ENCODE measurements around the gene SELENON. TPM values are rescaled to one million over a fixed set of nuclear protein-coding genes. Genes with fewer than 3 reads are reported as not detected.

Gene SELENON
- total and polyA plus RNA-seq, 2 of the 13 experiments (the other 11 are each of a cell fraction or from before 2014, with no cell fraction given), result 3.8 to 8.0 TPM

DNA sequence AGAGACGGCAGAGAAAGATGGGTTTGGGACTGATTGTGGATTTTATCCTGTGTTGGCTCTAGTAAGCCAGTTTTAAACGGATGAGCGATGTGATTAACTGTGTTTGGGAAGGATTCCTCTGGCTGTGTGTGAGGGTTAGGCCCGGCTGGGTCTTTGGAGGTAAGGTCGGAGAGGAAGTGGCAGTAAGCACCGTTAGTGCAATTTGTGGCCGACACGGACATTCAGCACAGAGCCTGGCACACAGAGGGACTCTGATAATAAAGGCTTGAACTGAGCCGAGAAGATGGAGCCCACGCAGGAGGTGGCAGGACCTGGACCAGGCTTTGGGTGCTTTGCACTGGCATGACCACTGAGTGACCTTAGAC, 21.1 kb downstream of the SELENON start:
- no peak for DNase-seq (ENCODE audit: low spot score)
- ATAC-seq, result no peak
- TSS peak; percentile 61 for BruUV-seq (replicated peaks)
- Histone ChIP-seq H3K4me3 (replicated peaks in 1 of 3; ENCODE audit: insufficient read depth in 1 of 3, low read depth in 2 of 3, low read length in 3 of 3) (peak overlapping the region; percentile 90 to 94 (median 94)), H2AFZ (ENCODE audit: low read length) (no peak overlapping the region), H3K9ac (ENCODE audit: insufficient read depth, low read depth, low read length) (peak overlapping the region; percentile 98), H3K4me1 (ENCODE audit: insufficient read depth, low read length) (peaks cover 43% of the 10 kb centered on the region), H3K27me3 (ENCODE audit: control insufficient read depth in 1 of 2, insufficient read depth in 2 of 2, low read length in 2 of 2) (no peaks in the 10 kb centered on the region; a peak in 1 of 5 replicates), H3K9me3 (ENCODE audit: low read length) (no peaks in the 10 kb centered on the region), H3K79me2 (ENCODE audit: insufficient read depth, low read length) (peaks cover 26% of the 10 kb centered on the region), H3K36me3 (replicated peaks in 1 of 2; ENCODE audit: control insufficient read depth in 1 of 2, insufficient read depth in 2 of 2, low read length in 2 of 2) (peaks cover 0 to 12% of the 10 kb centered on the region in 2 experiments; a peak in 4 of 5 replicates), H4K20me1 (ENCODE audit: insufficient read depth, low read length) (peaks cover 8% of the 10 kb centered on the region), H3K4me2 (ENCODE audit: low read depth, low read length) (peak overlapping the region; percentile 95), H3K27ac (ENCODE audit: extremely low read length, insufficient read depth, low read length) (peak overlapping the region; percentile 98)
- FAIRE-seq, result peak; percentile 21
- CTCF ChIA-PET (ENCODE audit: low intra/inter-chr PET ratio, low total read pairs), result no interaction called here
- intact Hi-C loops (cut with micrococcal nuclease; ENCODE audit: unreplicated experiment), result loop anchor here (5.0 kb wide), 2 partner anchors 71 to 176 kb away; partner anchors contain the start of gene PAFAH2
- POLR2A ChIA-PET, result interaction anchor here (1.1 to 3.3 kb wide), 2 partner anchors 136 to 176 kb away, joined by 5 to 20 read pairs; partner anchors contain the start of gene PAFAH2
- in situ Hi-C loops (cut with HindIII; ENCODE audit: extremely low pct_ligation_motif_present, low pct_unique_long_range_greater_than_20kb), result loop anchor here (10.0 to 25.0 kb wide), 2 partner anchors 174 to 209 kb away; partner anchors contain the start of genes MAN1C1 and PAFAH2
- 6% methylated on average over 10 of the region's 10 CpGs for WGBS (ENCODE audit: low lambda C conversion rate)
- TF ChIP-seq ZKSCAN5 (CRISPR knock-in tag; IDR thresholded peaks at IDR 0.05) (0 out of 2 replicates have a peak, but pooled peaks have one; percentile 20), RFX5 (IDR thresholded peaks at IDR 0.05; ENCODE audit: low read depth, low read length) (no peak), ZNF776 (CRISPR knock-in tag; IDR thresholded peaks at IDR 0.05) (no peak), IRF2 (CRISPR knock-in tag; IDR thresholded peaks at IDR 0.05) (peak; percentile 10; the same call in 1 of the 2 replicates), POLR2A (IDR thresholded peaks at IDR 0.05; ENCODE audit: insufficient read depth in 1 of 2, low read depth in 2 of 2, low read length in 2 of 2) (peak; percentile 6 to 10; a peak in 2 of 4 replicates), GLI4 (CRISPR knock-in tag; IDR thresholded peaks at IDR 0.05; ENCODE audit: borderline replicate concordance) (0 out of 2 replicates have a peak, but pooled peaks have one; percentile 40), ZNF503 (CRISPR knock-in tag; IDR thresholded peaks at IDR 0.05) (no peak), ZNF362 (CRISPR knock-in tag; IDR thresholded peaks at IDR 0.05; ENCODE audit: borderline replicate concordance) (no peak), MAFF (IDR thresholded peaks at IDR 0.05; ENCODE audit: low read depth, low read length) (no peak), ZNF572 (CRISPR knock-in tag; IDR thresholded peaks at IDR 0.05) (no peak), ZNF354B (CRISPR knock-in tag; IDR thresholded peaks at IDR 0.05) (no peak), SALL2 (CRISPR knock-in tag; IDR thresholded peaks at IDR 0.05) (no peak), TOE1 (CRISPR knock-in tag; IDR thresholded peaks at IDR 0.05) (no peak)
- TF ChIP-seq, protein P1, sequence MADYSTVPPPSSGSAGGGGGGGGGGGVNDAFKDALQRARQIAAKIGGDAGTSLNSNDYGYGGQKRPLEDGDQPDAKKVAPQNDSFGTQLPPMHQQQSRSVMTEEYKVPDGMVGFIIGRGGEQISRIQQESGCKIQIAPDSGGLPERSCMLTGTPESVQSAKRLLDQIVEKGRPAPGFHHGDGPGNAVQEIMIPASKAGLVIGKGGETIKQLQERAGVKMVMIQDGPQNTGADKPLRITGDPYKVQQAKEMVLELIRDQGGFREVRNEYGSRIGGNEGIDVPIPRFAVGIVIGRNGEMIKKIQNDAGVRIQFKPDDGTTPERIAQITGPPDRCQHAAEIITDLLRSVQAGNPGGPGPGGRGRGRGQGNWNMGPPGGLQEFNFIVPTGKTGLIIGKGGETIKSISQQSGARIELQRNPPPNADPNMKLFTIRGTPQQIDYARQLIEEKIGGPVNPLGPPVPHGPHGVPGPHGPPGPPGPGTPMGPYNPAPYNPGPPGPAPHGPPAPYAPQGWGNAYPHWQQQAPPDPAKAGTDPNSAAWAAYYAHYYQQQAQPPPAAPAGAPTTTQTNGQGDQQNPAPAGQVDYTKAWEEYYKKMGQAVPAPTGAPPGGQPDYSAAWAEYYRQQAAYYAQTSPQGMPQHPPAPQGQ (CRISPR knock-in tag; IDR thresholded peaks at IDR 0.05; ENCODE audit: borderline replicate concordance), result 0 out of 2 replicates have a peak, but pooled peaks have one; percentile 39
- TF ChIP-seq, protein P2, sequence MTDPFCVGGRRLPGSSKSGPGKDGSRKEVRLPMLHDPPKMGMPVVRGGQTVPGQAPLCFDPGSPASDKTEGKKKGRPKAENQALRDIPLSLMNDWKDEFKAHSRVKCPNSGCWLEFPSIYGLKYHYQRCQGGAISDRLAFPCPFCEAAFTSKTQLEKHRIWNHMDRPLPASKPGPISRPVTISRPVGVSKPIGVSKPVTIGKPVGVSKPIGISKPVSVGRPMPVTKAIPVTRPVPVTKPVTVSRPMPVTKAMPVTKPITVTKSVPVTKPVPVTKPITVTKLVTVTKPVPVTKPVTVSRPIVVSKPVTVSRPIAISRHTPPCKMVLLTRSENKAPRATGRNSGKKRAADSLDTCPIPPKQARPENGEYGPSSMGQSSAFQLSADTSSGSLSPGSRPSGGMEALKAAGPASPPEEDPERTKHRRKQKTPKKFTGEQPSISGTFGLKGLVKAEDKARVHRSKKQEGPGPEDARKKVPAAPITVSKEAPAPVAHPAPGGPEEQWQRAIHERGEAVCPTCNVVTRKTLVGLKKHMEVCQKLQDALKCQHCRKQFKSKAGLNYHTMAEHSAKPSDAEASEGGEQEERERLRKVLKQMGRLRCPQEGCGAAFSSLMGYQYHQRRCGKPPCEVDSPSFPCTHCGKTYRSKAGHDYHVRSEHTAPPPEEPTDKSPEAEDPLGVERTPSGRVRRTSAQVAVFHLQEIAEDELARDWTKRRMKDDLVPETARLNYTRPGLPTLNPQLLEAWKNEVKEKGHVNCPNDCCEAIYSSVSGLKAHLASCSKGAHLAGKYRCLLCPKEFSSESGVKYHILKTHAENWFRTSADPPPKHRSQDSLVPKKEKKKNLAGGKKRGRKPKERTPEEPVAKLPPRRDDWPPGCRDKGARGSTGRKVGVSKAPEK (CRISPR knock-in tag; IDR thresholded peaks at IDR 0.05; ENCODE audit: borderline replicate concordance), result 0 out of 2 replicates have a peak, but pooled peaks have one; percentile 40
- TF ChIP-seq, protein P3, sequence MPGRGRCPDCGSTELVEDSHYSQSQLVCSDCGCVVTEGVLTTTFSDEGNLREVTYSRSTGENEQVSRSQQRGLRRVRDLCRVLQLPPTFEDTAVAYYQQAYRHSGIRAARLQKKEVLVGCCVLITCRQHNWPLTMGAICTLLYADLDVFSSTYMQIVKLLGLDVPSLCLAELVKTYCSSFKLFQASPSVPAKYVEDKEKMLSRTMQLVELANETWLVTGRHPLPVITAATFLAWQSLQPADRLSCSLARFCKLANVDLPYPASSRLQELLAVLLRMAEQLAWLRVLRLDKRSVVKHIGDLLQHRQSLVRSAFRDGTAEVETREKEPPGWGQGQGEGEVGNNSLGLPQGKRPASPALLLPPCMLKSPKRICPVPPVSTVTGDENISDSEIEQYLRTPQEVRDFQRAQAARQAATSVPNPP (CRISPR knock-in tag; IDR thresholded peaks at IDR 0.05), result no peak
